Inferior parietal cortex (tissue), 1 donor: ENCODE results near the gene REELD1.

Source experiments
- DNase-seq: peaks from one replicate; pipeline ENCODE4 v3.0.0-alpha.2; 2016; ENCODE audit errors: extremely low spot score

REELD1 gene

DNA sequence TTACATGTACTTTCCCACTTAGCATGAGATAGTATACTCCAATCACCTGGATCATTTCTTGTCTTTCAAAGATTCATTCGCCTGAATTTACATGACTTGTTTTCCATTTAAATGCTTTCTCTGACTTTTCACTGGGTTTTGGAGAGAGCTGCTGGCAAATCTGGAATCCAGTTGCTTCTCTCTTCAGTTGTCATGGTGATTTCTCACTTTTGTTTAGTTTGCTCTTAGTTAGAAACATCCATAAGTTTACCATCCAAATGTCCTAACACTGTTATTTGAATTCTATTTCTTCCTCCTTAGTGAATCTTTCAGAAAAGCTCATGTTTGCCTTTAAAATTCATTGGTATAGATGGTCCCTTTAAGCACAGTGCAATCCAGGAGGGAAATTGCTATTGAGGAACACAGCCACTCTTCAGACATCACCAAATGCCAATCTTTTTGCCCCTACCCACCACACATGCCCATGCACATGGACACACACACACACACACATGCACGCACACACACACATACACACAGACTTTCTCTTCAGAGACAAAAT is 51.7 kb downstream of the REELD1 start:
- DNase-seq, result peak; percentile 29

DNA sequence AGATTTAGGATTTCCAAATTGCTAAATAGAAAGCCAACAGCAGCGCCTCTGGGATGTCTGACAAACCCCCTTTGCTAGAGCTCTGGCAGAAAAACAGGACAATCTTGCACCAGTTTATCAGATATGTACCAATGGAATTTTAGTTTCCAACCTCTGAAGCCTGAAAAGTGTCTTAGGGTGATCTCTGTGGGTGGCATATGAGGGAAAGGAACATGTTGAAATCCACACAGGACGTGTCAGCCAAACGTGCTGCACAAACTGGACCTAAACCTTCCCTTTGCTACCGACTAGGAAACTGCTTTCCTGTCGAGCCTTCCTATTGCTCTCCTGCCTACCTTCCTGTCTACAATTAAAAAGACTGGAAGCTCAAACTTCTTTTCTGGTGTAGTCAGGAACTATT is 53.5 kb downstream of the REELD1 start:
- no peak for DNase-seq

DNA sequence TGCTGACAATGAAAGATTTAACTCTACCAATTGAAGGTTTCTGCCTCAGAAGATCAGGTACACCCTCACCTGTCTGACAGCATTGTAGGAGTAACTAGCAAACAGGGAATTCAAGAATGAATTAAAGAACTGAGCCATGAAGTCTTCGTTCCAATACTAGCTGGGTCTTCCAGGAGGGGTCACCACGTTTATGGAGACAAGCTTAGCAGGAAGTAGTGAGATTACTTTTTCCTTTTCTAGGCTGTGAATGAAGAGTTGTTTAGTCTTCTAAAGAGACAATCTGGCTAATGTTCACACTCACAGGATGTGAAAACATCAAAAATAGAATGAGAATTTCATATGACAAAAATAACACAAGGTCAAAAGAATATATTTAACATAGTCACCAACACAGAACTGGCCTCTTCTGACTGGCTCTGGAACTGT is 54.9 kb downstream of the REELD1 start:
- no peak for DNase-seq

DNA sequence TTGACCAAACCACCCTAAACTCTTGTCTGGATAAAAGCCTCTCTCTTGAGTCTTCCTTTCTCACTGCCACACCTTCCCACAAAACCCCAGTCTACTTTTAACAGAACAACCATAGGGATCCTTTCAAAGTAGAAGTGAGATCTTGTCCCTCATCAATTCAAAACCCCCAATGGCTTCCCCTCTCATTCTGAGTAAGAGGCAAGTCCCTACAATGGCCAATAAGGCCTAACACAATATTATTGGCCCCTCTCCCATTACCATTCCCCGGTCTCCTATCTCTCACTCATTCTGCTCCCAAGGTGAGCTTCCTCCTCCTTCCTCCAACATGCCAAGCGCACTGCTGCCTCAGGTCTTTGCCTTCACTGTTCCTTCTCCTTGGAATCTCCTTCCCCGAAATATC is 57.1 kb downstream of the REELD1 start:
- DNase-seq, result no peak

DNA sequence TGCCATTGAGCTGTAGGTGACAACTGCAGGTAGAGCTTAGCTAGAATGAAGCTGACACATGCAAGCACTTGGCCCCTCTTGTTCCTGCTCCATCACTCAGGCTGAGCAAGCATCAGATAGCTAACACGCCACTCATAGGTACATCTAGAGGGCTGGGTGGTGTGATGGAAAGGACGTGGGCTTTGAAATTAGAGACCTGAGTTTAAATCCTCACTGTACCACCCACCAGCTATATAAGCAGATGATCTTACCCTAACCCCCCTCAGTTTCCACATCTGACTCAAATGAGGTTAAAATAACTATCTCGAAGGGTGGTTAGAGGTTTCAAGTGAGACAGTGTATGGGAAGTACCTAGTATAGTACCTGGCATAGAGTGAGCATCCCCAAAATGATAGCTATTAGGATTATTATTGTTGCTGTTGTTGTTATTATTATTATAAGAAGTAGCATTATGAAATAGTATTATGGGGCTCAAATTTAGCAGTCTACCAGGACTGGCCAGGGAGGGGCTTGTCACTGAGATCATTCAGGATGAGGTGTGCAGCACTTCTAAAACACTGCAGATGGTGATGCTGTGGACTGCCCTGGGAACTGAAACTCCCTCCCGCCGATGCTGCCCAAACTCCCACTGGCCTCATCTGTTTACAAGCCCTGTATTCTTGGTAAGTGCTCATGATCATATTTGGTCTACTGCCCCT is 59.0 kb downstream of the REELD1 start:
- no peak for DNase-seq

DNA sequence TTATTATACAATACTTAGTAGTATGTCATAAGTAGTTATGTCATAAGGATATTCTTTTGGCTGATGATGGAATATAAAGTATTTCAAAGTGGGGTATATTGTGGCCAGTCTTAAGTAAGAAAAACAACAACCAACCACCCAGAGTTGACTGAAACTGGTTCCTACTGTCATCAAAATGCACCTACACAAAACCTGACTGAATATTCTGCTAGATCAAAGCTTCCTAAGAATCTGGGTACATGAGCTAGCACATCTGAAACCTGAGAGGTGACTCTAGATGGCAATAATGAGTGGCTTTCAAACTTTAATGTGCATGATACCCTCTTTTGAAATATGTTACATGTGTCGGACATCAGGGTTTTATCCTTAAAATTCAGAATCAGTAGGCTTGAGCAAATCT is 60.4 kb downstream of the REELD1 start:
- DNase-seq, result no peak

DNA sequence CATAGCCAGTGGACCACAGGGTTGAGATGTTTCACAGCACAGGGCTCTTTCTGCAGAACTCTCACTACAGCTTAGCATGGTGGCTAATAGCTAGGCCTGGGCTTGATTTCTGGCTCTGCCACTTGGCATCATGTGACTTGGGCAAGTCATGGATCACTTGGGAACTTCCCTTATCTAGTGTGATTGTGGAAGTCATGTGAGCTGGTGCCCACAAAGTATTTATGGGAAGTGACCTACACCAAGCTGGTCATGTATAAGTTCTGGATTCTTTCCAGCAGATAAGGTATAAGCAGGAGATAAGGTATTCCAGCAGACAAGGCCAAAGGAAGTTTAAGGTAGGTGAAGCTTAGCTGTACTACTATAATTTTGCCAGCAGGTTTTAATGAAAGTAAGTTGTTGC is 61.0 kb downstream of the REELD1 start:
- DNase-seq, result no peak

DNA sequence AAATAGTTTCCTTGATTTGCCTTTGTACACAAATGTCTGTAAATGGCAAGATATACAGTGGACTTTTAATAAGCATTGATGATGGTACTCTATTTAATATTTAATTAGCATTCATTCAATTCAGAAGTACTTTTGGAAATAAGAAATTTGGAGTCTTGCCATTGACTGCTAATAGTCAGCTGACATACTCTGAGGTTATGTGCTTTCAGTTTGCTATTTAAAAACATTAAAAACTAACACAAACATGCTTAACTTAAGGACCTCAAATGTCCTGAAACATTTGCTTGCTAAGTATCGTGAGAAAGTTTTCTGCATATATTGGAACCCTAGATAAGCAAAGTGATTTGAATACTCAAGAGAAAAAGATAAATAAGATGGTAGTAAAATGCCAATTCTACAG is 64.6 kb downstream of the REELD1 start:
- DNase-seq, result no peak
